Activated CD8-positive, alpha-beta memory T cell treated with anti-CD3 and anti-CD28 coated beads, Interleukin-2, amount 10 ng/mL, durations not matched to agents 7 days and 5 days (primary cell): ENCODE data around the gene OR56A3. TPM values are rescaled to one million over a fixed set of nuclear protein-coding genes. Genes with fewer than 3 reads are reported as not detected.

Experiments
- ATAC-seq: fragments of 150-1000 bp; cut with Tn5 transposase; one replicate; pipeline ENCODE4 v1.10.0; 2021; ENCODE audit warnings: moderate library complexity
- CTCF ChIA-PET: fragments of 350-600 bp; sonication (Branson Sonifier 250); formaldehyde crosslinking; loops from one replicate; lab custom pipeline; 2021; ENCODE audit warnings: antibody characterized with exemption; lab: Charles Lee
- DNase-seq: peaks from one replicate; pipeline ENCODE4 v3.0.0-alpha.2; 2020
- H3K27ac Mint-ChIP-seq: one replicate; pipeline ENCODE4 v1.8.0; 2021; ENCODE audit warnings: mild to moderate bottlenecking, mixed read lengths
- H3K27me3 Mint-ChIP-seq: one replicate; pipeline ENCODE4 v1.8.0; 2021; ENCODE audit warnings: mixed read lengths
- H3K36me3 Mint-ChIP-seq: one replicate; pipeline ENCODE4 v1.8.0; 2021; ENCODE audit warnings: mild to moderate bottlenecking, mixed read lengths
- H3K4me1 Mint-ChIP-seq: one replicate; pipeline ENCODE4 v1.8.0; 2021; ENCODE audit warnings: mixed read lengths
- H3K4me3 Mint-ChIP-seq: one replicate; pipeline ENCODE4 v1.8.0; 2021; ENCODE audit warnings: mild to moderate bottlenecking, moderate library complexity, mixed read lengths
- H3K9me3 Mint-ChIP-seq: one replicate; pipeline ENCODE4 v1.8.0; 2022; ENCODE audit warnings: low read depth, mixed read lengths
- total RNA-seq, 2 experiments: library from RNA; stranded (reverse); gene quantifications; one replicate each; pipeline ENCODE4 v1.2.3, GENCODE V29; 2021

OR56A3 gene
- total RNA-seq, 2 experiments from 2014 or later = not detected

GRCh38 chr11:5992604-5993251, 50.7 kb downstream of the OR56A3 start:
- CTCF ChIA-PET = interaction anchor here (0.6 kb wide), 2 partner anchors 361 to 370 kb away, joined by 3 read pairs; no protein-coding TSS in a partner anchor
- H3K36me3 Mint-ChIP-seq = no peaks in the 10 kb centered on the region

DNA sequence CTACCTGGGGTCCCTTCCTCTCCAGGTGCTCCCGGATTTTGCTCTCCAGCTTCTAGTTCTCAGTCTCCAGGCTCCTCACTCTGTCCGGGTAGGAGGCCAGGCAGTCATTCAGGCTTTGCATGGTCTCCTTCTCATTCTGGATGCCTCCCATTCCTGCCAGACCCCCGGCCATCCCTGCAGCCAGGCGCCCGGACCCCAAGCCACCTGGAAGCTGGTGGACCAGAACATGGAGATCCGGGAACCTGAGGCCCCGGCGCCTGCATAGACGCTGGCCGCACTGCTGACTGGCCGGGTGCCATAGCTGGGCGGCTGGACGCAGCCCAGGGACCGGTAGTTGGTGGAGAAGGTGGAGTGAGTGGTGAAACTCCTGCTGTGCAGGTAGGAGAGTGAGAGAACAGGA, 52.7 kb downstream of the OR56A3 start:
- CTCF ChIA-PET = no interaction called here
- Mint-ChIP-seq H3K4me1 (no peaks in the 10 kb centered on the region), H3K4me3 (no peak overlapping the region), H3K36me3 (no peaks in the 10 kb centered on the region), H3K27ac (no peak overlapping the region), H3K27me3 (peaks cover 21% of the 10 kb centered on the region), H3K9me3 (no peaks in the 10 kb centered on the region)
- ATAC-seq = no peak
- no peak for DNase-seq

More at GRCh38 chr11:5992604-5993251, 50.7 kb downstream of the OR56A3 start:
- Mint-ChIP-seq H3K27ac (no peak overlapping the region), H3K27me3 (peaks cover 21% of the 10 kb centered on the region), H3K4me1 (no peaks in the 10 kb centered on the region), H3K4me3 (no peak overlapping the region), H3K9me3 (no peaks in the 10 kb centered on the region)
- no peak for ATAC-seq
- DNase-seq = no peak

Other genes starting within 250 kb of the OR56A3 start
- gene OR56B1, start 205.8 kb upstream of the OR56A3 start, total RNA-seq = under 1 TPM; 0.28 to 0.41 TPM
- under 1 TPM; 0.23 to 0.67 TPM for gene OR52N4, start 188.0 kb upstream of the OR56A3 start, total RNA-seq
- not detected for gene OR52N5, start 158.9 kb upstream of the OR56A3 start, total RNA-seq
- gene OR52N1, start 151.0 kb upstream of the OR56A3 start, total RNA-seq = not detected
- gene OR52N2, start 133.3 kb upstream of the OR56A3 start, total RNA-seq = not detected
- not detected for gene OR52E6, start 100.4 kb upstream of the OR56A3 start, total RNA-seq
- not detected for gene OR52E8, start 84.6 kb upstream of the OR56A3 start, total RNA-seq
- not detected for gene OR52E4, start 61.6 kb upstream of the OR56A3 start, total RNA-seq
- gene OR52E5, start 49.0 kb upstream of the OR56A3 start, total RNA-seq = not detected
- gene OR56A5, start 26.2 kb downstream of the OR56A3 start, total RNA-seq = not detected
- not detected for gene OR52L1, start 44.7 kb downstream of the OR56A3 start, total RNA-seq
- not detected for gene OR56A4, start 64.7 kb downstream of the OR56A3 start, total RNA-seq
- not detected for gene OR56A1, start 88.5 kb downstream of the OR56A3 start, total RNA-seq
- not detected for gene OR56B4, start 165.4 kb downstream of the OR56A3 start, total RNA-seq
- not detected for gene OR52B2, start 228.1 kb downstream of the OR56A3 start, total RNA-seq